ENCODE data around the gene IL1RAPL1.

GRCh38 chrX:29813174-29813573, 1225.9 kb downstream of the IL1RAPL1 start:
- TF ChIP-seq, protein P1, sequence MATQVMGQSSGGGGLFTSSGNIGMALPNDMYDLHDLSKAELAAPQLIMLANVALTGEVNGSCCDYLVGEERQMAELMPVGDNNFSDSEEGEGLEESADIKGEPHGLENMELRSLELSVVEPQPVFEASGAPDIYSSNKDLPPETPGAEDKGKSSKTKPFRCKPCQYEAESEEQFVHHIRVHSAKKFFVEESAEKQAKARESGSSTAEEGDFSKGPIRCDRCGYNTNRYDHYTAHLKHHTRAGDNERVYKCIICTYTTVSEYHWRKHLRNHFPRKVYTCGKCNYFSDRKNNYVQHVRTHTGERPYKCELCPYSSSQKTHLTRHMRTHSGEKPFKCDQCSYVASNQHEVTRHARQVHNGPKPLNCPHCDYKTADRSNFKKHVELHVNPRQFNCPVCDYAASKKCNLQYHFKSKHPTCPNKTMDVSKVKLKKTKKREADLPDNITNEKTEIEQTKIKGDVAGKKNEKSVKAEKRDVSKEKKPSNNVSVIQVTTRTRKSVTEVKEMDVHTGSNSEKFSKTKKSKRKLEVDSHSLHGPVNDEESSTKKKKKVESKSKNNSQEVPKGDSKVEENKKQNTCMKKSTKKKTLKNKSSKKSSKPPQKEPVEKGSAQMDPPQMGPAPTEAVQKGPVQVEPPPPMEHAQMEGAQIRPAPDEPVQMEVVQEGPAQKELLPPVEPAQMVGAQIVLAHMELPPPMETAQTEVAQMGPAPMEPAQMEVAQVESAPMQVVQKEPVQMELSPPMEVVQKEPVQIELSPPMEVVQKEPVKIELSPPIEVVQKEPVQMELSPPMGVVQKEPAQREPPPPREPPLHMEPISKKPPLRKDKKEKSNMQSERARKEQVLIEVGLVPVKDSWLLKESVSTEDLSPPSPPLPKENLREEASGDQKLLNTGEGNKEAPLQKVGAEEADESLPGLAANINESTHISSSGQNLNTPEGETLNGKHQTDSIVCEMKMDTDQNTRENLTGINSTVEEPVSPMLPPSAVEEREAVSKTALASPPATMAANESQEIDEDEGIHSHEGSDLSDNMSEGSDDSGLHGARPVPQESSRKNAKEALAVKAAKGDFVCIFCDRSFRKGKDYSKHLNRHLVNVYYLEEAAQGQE (IDR thresholded peaks at IDR 0.05; ENCODE audit: insufficient read depth in 1 of 2, low read depth in 2 of 2, low read length in 2 of 2): no peak
- TF ChIP-seq POLR2AphosphoS5 (IDR thresholded peaks at IDR 0.05; ENCODE audit: low read depth, low read length): no peak

Data from PFSK-1 (cell line).